B cell (primary cell): ENCODE data around the gene GRID2. TPM values are rescaled to one million over a fixed set of nuclear protein-coding genes. Genes with fewer than 3 reads are reported as not detected.
"Not testable (repeated sequence)": the region's sequence is repeated elsewhere in the genome, so short reads cannot be mapped to it uniquely, and the experiment has no call there.

ENCODE experiments used
- ATAC-seq: fragments of 200-7000 bp; cut with Tn5 transposase; one replicate; pipeline ENCODE4 v1.10.0; 2021; ENCODE audit warnings: low read depth, mild to moderate bottlenecking, moderate number of reproducible peaks, moderate library complexity
- CTCF ChIA-PET: fragments of 350-600 bp; sonication (Branson Sonifier 250); formaldehyde crosslinking; loops from one replicate; lab custom pipeline; 2021; ENCODE audit warnings: antibody characterized with exemption, inconsistent platforms; lab: Charles Lee
- POLR2A ChIA-PET: fragments of 350-600 bp; sonication (Branson Sonifier 250); formaldehyde crosslinking; loops from one replicate; lab custom pipeline; 2021; ENCODE audit warnings: antibody characterized with exemption; lab: Charles Lee
- DNase-seq: peaks from one replicate; pipeline ENCODE4 v3.0.0; 2013
- H2AFZ ChIP-seq: 2 replicates; pipeline ENCODE4 v1.6.1; 2012; ENCODE audit warnings: mild to moderate bottlenecking, low read depth, low read length; ENCODE audit not compliant: insufficient read depth, poor library complexity, severe bottlenecking
- H3K27ac ChIP-seq, 2 donors: 1 replicate in 1 of 2; 2 replicates in 1 of 2; pipeline ENCODE4 v1.5.1; 2012 to 2013; ENCODE audit warnings: low read length in 2 of 2, mild to moderate bottlenecking in 2 of 2, moderate library complexity in 1 of 2
- H3K27me3 ChIP-seq, 4 experiments: fragments of 200-600 bp in 1 of 4; sonication (generic) in 1 of 4; replicated peaks in 1 of 4; 1 replicate in 2 of 4; 2 replicates in 2 of 4; pipeline versions ENCODE4 v1.6.1 to v1.7.0; 2013 to 2016; ENCODE audit warnings: low read length in 3 of 4, mild to moderate bottlenecking in 2 of 4, mixed read lengths in 1 of 4, moderate library complexity in 1 of 4; ENCODE audit not compliant: insufficient read depth in 4 of 4, control insufficient read depth in 3 of 4; ENCODE audit errors: control extremely low read depth in 1 of 4
- H3K36me3 ChIP-seq, 2 experiments: replicated peaks in 1 of 2; 1 replicate in 1 of 2; 2 replicates in 1 of 2; pipeline versions ENCODE4 v1.6.1 to v1.7.1; 2013; ENCODE audit warnings: low read length in 1 of 2; ENCODE audit not compliant: insufficient read depth in 2 of 2, control insufficient read depth in 1 of 2; ENCODE audit errors: control extremely low read depth in 1 of 2, extremely low read depth in 1 of 2
- H3K4me1 ChIP-seq, 2 donors: fragments of 200-600 bp in 1 of 2; sonication (generic) in 1 of 2; 1 replicate in 1 of 2; 2 replicates in 1 of 2; pipeline versions ENCODE4 v1.5.1 to v1.6.1; 2013 to 2017; ENCODE audit warnings: low read length in 2 of 2; ENCODE audit not compliant: control insufficient read depth in 2 of 2, insufficient read depth in 2 of 2
- H3K4me2 ChIP-seq: replicated peaks from 2 replicates; pipeline ENCODE3; 2012; ENCODE audit warnings: mild to moderate bottlenecking, low read depth, low read length; ENCODE audit not compliant: poor library complexity, severe bottlenecking
- H3K4me3 ChIP-seq, 5 experiments: fragments of 200-600 bp in 1 of 5; sonication (generic) in 1 of 5; 1 replicate in 3 of 5; 2 replicates in 2 of 5; pipeline versions ENCODE4 v1.5.1 to v1.7.0; 2011 to 2016; ENCODE audit warnings: low read length in 4 of 5, mild to moderate bottlenecking in 4 of 5, low read depth in 2 of 5, control low read depth in 1 of 5, moderate library complexity in 1 of 5; ENCODE audit not compliant: insufficient read depth in 1 of 5; ENCODE audit errors: control extremely low read depth in 1 of 5, extremely low read depth in 1 of 5
- H3K79me2 ChIP-seq: fragments of 200-600 bp; sonication (generic); one replicate; pipeline ENCODE4 v1.6.0; 2016; ENCODE audit warnings: low read length; ENCODE audit not compliant: control insufficient read depth, insufficient read depth
- H3K9ac ChIP-seq: fragments of 200-600 bp; sonication (generic); 2 replicates; pipeline ENCODE4 v1.6.1; 2017; ENCODE audit warnings: mild to moderate bottlenecking, low read length, moderate library complexity
- H3K9me3 ChIP-seq, 3 donors: one replicate each; pipeline versions ENCODE4 v1.6.1 to v1.7.1; 2013; ENCODE audit warnings: low read length in 2 of 3; ENCODE audit not compliant: control insufficient read depth in 2 of 3, insufficient read depth in 1 of 3; ENCODE audit errors: control extremely low read depth in 1 of 3
- H4K20me1 ChIP-seq: 2 replicates; pipeline ENCODE4 v1.6.0; 2012; ENCODE audit warnings: mild to moderate bottlenecking, low read length; ENCODE audit not compliant: insufficient read depth, control insufficient read depth, poor library complexity, severe bottlenecking
- H3K27ac Mint-ChIP-seq: one replicate; pipeline ENCODE4 v1.8.0; 2021; ENCODE audit warnings: mixed read lengths
- H3K27me3 Mint-ChIP-seq: one replicate; pipeline ENCODE4 v1.8.0; 2021; ENCODE audit warnings: mixed read lengths
- H3K4me1 Mint-ChIP-seq: one replicate; pipeline ENCODE4 v1.8.0; 2021; ENCODE audit warnings: mixed read lengths
- H3K4me3 Mint-ChIP-seq: one replicate; pipeline ENCODE4 v1.8.0; 2021; ENCODE audit warnings: mixed read lengths
- H3K9me3 Mint-ChIP-seq: one replicate; pipeline ENCODE4 v1.8.0; 2022; ENCODE audit warnings: mixed read lengths; ENCODE audit not compliant: insufficient read depth
- EZH2 ChIP-seq: IDR thresholded peaks from 2 replicates; pipeline ENCODE4 v1.6.1; 2012; ENCODE audit warnings: borderline replicate concordance, low read depth, mild to moderate bottlenecking, moderate library complexity, low read length; ENCODE audit not compliant: insufficient read depth, poor library complexity, severe bottlenecking
- WGBS: methylation state at CpG from one replicate; pipeline ENCODE4 v1.1.5; 2013; ENCODE audit warnings: missing lambda C conversion rate; ENCODE audit not compliant: insufficient coverage; 5-methylcytosine and 5-hydroxymethylcytosine counted together
- intact Hi-C: fragments of 100-400 bp; cut with micrococcal nuclease; formaldehyde crosslinking; loops from one replicate; pipeline ENCODE4 v1.10.0; 2022
- polyA plus RNA-seq: library from polyadenylated mRNA; depleted of rRNA; stranded (reverse); fragments of >200 nt; gene quantifications from 2 replicates; pipeline ENCODE4 v1.2.3, GENCODE V29; 2012
- total RNA-seq, 2 donors: library from RNA; stranded (reverse); fragments of 120-200 nt in 1 of 2; gene quantifications; 1 replicate in 1 of 2; 2 replicates in 1 of 2; pipeline versions ENCODE4 v1.2.3 to v1.2.4, GENCODE V29; 2013 to 2022
- TF ChIP-seq, protein P1 (sequence below): fragments of 200-600 bp; IDR thresholded peaks from one replicate; pipeline ENCODE4 v1.8.0; 2022; ENCODE audit warnings: antibody characterized with exemption, mild to moderate bottlenecking

The GRID2 gene
- total and polyA plus RNA-seq, 2 donors (not counting 1 experiment from before 2014, with no cell fraction given): not detected

- Histone ChIP-seq H3K4me3 (no peak overlapping the region), H3K4me1 (no peaks in the 10 kb centered on the region), H2AFZ (no peak overlapping the region), H3K4me2 (no peak overlapping the region), H3K9me3 (peaks cover 0 to 9% (median 0%) of the 10 kb centered on the region in 3 donors), H4K20me1 (no peaks in the 10 kb centered on the region), H3K27me3 (no peaks in the 10 kb centered on the region), H3K27ac (no peak overlapping the region), H3K9ac (no peak overlapping the region), H3K79me2 (no peaks in the 10 kb centered on the region), H3K36me3 (no peaks in the 10 kb centered on the region)
- no peaks in the 10 kb centered on the region for H3K4me1 Mint-ChIP-seq
- intact Hi-C loops: no loop called here
- ChIA-PET CTCF (no interaction called here), POLR2A (no interaction called here)
- ATAC-seq: no peak
- no peak overlapping the region for H3K27ac Mint-ChIP-seq
- TF ChIP-seq EZH2: no peak
- TF ChIP-seq, protein P1, sequence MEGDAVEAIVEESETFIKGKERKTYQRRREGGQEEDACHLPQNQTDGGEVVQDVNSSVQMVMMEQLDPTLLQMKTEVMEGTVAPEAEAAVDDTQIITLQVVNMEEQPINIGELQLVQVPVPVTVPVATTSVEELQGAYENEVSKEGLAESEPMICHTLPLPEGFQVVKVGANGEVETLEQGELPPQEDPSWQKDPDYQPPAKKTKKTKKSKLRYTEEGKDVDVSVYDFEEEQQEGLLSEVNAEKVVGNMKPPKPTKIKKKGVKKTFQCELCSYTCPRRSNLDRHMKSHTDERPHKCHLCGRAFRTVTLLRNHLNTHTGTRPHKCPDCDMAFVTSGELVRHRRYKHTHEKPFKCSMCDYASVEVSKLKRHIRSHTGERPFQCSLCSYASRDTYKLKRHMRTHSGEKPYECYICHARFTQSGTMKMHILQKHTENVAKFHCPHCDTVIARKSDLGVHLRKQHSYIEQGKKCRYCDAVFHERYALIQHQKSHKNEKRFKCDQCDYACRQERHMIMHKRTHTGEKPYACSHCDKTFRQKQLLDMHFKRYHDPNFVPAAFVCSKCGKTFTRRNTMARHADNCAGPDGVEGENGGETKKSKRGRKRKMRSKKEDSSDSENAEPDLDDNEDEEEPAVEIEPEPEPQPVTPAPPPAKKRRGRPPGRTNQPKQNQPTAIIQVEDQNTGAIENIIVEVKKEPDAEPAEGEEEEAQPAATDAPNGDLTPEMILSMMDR: no peak
- H3K9me3 Mint-ChIP-seq: peaks cover 4% of the 10 kb centered on the region
- 89% methylated on average over 4 of the region's 4 CpGs for WGBS
- DNase-seq: no peak
- H3K27me3 Mint-ChIP-seq: no peaks in the 10 kb centered on the region
- no peak overlapping the region for H3K4me3 Mint-ChIP-seq
These were observed 129.5 kb downstream of the GRID2 start for GRCh38 chr4:92433272-92433758.

- H3K9ac ChIP-seq, H3K4me1 ChIP-seq, H2AFZ ChIP-seq, H3K27me3 ChIP-seq, H3K27ac Mint-ChIP-seq, H3K27me3 Mint-ChIP-seq, DNase-seq, H3K4me2 ChIP-seq, H3K36me3 ChIP-seq, H3K79me2 ChIP-seq, intact Hi-C loops, H4K20me1 ChIP-seq, H3K4me3 Mint-ChIP-seq, H3K4me1 Mint-ChIP-seq, ATAC-seq, POLR2A ChIA-PET, H3K27ac ChIP-seq, H3K9me3 ChIP-seq, H3K9me3 Mint-ChIP-seq, CTCF ChIA-PET, H3K4me3 ChIP-seq: not testable (repeated sequence)
- no CpG with 5 or more reads among the region's 6 CpGs for WGBS
These were observed 135.0 kb downstream of the GRID2 start for GRCh38 chr4:92438722-92439121.

DNA sequence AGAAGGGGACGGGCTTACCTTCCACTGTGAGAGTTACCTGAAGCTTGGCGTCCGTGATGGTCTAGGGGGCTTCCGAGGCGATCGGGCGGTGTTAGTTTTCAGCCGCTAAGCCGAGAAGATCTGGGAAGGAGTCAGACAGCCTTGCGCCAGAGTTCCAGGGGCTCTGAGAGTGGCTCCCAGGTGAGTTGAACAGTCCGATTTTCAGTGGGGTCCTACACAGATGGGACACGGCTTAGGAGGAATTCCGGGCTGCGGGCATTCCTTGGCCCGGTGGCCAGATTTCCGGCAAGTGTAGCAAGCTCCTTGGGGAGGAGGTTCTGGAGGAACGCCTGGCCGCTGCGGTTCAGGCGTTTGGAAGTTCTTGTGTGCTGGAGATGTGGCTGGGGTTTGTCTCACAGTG is 138.4 kb downstream of the GRID2 start:
- H3K4me2 ChIP-seq, H3K4me1 Mint-ChIP-seq, ATAC-seq, CTCF ChIA-PET, POLR2A ChIA-PET, H3K4me3 ChIP-seq, H4K20me1 ChIP-seq, H2AFZ ChIP-seq, DNase-seq, H3K4me3 Mint-ChIP-seq, H3K27me3 Mint-ChIP-seq, H3K27ac ChIP-seq, H3K9me3 Mint-ChIP-seq, H3K27ac Mint-ChIP-seq, H3K9me3 ChIP-seq, intact Hi-C loops, H3K36me3 ChIP-seq, H3K27me3 ChIP-seq, H3K9ac ChIP-seq, H3K79me2 ChIP-seq, H3K4me1 ChIP-seq: not testable (repeated sequence)
- 96% methylated on average over 4 of the region's 20 CpGs for WGBS
